ENCODE data around the gene PPA1. TPM values are rescaled to one million over a fixed set of nuclear protein-coding genes. Genes with fewer than 3 reads are reported as not detected.
A peak's percentile ranks its signal among the peaks of the same experiment; 100 is the strongest.

Gene PPA1
- 199 and 254 TPM in 2 replicates for total RNA-seq (2014; rRNA removed; shearing (Covaris generic))

DNA sequence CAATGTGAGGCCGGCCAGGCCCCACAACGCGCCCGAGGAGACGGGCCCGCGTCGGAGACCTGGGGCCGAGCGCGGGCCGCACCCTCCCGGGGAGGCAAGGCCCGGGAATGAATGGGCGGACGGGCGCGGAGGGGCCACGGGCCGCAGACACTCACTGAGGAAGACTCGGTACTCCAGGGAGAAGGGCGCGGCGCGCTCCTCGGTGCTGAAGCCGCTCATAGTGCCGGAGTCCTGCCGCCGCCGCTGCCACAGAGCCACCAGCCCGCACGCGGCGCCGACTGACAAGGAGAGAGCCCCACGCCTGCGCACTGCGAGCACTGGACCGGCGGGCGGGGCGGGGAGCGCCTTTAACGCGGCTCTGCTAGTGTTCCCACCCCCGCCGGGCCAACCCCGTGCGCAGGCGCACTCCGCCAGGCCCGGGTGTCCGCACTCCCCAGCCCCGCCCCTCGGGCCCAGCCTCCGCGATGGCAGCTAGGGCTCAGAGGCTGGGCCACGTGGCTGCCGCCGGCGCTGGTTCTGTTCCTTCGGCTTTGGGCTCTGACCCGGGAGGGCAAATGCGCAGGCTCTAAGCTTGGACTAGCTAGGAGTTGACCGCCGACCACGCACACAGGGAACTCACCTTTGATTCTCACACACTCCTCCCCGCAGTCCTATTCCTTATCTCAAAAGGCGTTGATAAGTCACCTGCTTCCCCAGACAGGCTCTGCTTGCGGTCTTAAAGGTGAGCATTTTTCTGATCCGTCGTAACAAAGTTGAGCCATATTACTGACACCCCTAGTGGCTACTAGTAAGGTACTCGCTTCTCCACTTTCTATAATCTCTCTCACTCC, at the start of gene PPA1:
TSS of gene PPA1 (minus strand) at position 321 of the 830 bp plus-strand sequence. CDS start at position 219, 102 bp downstream.
- peak within 1 kb of the TSS; percentile 74 for H3K4me3 ChIP-seq
- H3K4me1 ChIP-seq (replicated peaks), result peaks cover 11% of the 10 kb centered on the region
- H3K27me3 ChIP-seq (replicated peaks), result no peaks in the 10 kb centered on the region
- H3K27ac ChIP-seq, result peak within 1 kb of the TSS; percentile 41
- peak; percentile 94 to 98 for DNase-seq (ENCODE audit: low read depth in 1 of 2, low spot score in 2 of 2)
- H3K36me3 ChIP-seq, result peaks cover 28% of the 10 kb centered on the region
- no peaks in the 10 kb centered on the region for H3K9me3 ChIP-seq (replicated peaks)

DNA sequence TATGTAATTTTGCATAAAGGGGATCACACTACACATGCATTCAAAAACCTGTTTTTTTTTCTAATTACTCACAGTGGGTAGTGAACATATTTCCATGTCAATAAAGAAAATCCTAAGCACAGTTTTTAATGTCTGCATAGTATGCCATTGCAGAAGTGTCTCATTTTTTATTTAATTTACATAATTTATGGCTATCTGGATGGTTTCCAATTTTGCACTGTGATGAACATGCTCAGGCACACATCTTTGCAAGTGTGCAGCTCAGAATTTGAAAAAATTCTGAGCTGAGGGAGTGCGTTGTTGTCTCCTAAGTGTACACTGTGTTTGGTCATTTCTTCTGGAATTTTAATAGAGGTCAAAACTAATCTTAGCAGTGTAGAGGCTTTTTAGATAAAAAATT, 48.4 kb upstream of the PPA1 start:
- Histone ChIP-seq H3K27ac (no peak overlapping the region), H3K27me3 (replicated peaks) (peaks cover 48% of the 10 kb centered on the region), H3K36me3 (no peaks in the 10 kb centered on the region), H3K4me3 (no peak overlapping the region), H3K4me1 (replicated peaks) (no peaks in the 10 kb centered on the region), H3K9me3 (replicated peaks) (no peaks in the 10 kb centered on the region)
- no peak for DNase-seq (ENCODE audit: low read depth in 1 of 2, low spot score in 2 of 2)

DNA sequence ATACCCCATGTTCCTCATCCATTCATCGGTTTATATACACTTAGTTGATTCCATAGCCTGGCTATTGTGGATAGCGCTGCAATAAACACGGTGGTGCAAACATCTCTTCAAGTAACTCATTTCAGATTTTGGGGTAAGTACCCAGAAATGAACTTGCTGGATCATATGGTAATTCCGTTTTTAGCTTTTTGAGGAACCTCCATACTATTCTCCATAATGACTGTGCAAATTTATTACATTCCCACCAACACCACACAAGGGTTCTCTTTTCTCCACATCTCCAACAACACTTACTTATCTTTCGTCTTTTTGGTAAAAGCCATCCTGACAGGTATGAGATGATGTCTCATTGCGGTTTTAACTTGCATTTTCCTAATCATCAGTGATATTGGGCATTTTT, 46.9 kb upstream of the PPA1 start:
- Histone ChIP-seq H3K9me3 (replicated peaks) (no peaks in the 10 kb centered on the region), H3K36me3 (no peaks in the 10 kb centered on the region), H3K27ac (no peak overlapping the region), H3K4me1 (replicated peaks) (no peaks in the 10 kb centered on the region), H3K4me3 (no peak overlapping the region), H3K27me3 (replicated peaks) (peaks cover 48% of the 10 kb centered on the region)
- DNase-seq (ENCODE audit: low read depth in 1 of 2, low spot score in 2 of 2), result no peak

DNA sequence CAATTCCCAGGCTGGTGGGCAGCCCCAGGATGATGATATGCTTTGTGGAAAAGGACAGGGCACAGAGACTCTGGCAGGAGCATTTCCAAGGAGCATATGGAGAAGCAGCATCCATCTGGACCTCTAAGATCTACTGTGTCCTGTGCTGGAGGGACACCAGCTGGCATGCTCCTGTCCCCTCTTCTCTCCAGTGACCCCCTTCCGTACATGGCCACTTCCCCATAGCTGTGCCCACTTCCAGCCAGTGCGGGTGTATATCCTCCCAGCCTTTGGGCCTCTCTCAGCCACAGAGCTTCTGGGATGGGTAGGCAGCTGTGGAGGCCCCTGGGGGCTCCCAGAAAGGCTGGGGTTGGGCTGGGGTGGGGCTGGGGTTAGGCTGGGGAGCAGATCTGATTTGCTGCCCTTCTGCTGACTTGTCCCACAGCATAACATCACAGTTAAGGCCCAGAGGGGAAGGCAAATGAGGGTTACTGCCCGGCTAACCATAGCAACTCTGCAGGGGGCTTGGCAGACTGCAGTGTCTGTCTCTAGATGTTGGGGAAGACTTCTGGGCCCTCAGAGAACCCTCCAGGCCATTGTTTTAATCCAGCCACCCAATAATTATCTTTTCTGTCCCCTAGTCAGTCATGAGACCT, 44.3 kb upstream of the PPA1 start:
- H3K27me3 ChIP-seq (replicated peaks), result peaks cover 24% of the 10 kb centered on the region
- H3K9me3 ChIP-seq (replicated peaks), result no peaks in the 10 kb centered on the region
- H3K36me3 ChIP-seq, result no peaks in the 10 kb centered on the region
- H3K4me3 ChIP-seq, result no peak overlapping the region
- no peak for DNase-seq (ENCODE audit: low read depth in 1 of 2, low spot score in 2 of 2)
- no peak overlapping the region for H3K27ac ChIP-seq
- H3K4me1 ChIP-seq (replicated peaks), result no peaks in the 10 kb centered on the region

DNA sequence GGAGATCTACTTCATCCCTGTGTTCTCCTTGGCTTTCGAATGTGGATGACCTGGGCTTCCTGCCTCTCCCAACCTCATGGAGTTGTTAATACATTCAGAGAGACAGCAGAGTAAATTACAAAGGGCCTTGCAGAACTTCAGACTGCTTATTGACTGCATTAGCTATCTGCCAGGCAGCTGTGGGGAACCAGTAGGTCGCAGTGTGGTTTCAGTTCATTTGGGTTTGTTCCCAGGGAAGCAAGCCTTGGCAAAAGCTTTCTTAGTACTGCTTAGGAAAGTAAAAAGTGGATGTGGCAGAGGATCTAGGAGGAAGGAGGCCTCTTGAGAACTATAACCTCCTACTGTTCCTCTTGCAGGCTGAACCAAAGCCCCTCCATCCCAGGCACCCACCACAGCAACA, 41.4 kb upstream of the PPA1 start:
- no peak for DNase-seq (ENCODE audit: low read depth in 1 of 2, low spot score in 2 of 2)
- Histone ChIP-seq H3K4me1 (replicated peaks) (no peaks in the 10 kb centered on the region), H3K9me3 (replicated peaks) (no peaks in the 10 kb centered on the region), H3K4me3 (no peak overlapping the region), H3K27me3 (replicated peaks) (no peaks in the 10 kb centered on the region), H3K27ac (no peak overlapping the region), H3K36me3 (no peaks in the 10 kb centered on the region)

DNA sequence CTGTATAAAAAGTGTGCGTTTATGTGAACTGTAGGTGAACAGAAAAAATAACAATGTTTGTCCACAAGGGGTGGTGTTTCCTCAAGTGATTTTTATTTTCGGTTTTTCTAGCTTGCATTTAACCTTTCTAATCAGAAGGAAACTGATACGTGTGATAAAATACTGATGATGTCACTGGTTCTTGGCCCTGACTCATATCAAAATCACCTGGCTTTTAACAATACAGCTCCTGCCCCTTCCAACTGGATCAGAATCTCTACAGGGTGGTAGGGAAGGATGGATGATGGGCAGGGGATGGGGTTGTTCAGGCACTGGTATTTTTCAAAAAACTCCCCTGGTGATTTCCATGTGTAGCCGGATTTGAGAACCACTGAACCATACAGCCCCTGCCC, 39.7 kb upstream of the PPA1 start:
- no peaks in the 10 kb centered on the region for H3K4me1 ChIP-seq (replicated peaks)
- no peaks in the 10 kb centered on the region; the same call in 1 of the 2 replicates for H3K9me3 ChIP-seq (replicated peaks)
- H3K27ac ChIP-seq, result no peak overlapping the region
- DNase-seq (ENCODE audit: low read depth in 1 of 2, low spot score in 2 of 2), result no peak
- H3K4me3 ChIP-seq, result no peak overlapping the region
- H3K36me3 ChIP-seq, result no peaks in the 10 kb centered on the region
- no peaks in the 10 kb centered on the region for H3K27me3 ChIP-seq (replicated peaks)

DNA sequence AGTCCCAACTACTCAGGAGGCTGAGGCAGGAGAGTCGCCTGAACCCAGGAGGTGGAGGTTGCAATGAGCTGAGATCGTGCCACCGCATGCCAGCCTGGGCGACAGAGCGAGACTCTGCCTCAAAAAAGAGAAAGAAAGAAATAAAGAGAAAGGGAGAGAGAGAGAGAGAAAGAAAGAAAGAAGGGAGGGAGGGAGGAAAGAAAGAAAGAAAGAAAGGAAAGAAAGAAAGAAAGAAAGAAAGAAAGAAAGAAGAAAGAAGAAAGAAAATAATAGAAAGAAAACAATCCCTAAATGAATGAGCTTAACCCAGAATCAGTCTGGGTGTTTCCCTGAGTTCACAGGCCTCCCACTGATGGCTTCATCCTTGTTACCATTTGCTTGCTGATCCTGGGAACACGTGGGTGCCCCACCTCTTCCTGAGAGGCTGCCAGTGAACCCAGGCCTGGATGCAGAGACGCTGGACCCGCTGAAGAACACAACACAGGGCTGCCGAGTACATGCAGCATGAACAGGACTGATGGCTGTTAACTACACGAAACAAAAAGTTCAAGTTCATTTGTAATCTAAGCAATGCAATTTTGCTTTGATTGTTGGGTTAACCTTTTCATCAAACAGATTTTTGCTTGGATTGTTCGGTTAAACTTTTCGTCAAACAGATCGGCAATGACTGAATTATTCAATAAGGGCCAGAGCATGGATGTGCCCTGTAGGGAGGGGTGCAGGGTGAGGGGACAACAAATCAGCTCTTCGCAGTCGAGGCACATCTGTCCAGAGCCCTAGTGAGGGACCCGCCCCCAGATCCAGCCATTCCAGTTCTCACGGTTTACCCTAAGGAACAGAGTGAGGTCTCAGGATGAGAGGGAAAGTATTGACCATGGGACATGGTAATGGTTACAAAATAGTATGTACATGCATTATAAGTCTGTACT, 39.0 kb upstream of the PPA1 start:
- no peaks in the 10 kb centered on the region; the same call in 1 of the 2 replicates for H3K9me3 ChIP-seq (replicated peaks)
- H3K4me3 ChIP-seq, result no peak overlapping the region
- no peaks in the 10 kb centered on the region for H3K36me3 ChIP-seq
- peaks cover 6% of the 10 kb centered on the region for H3K4me1 ChIP-seq (replicated peaks)
- DNase-seq (ENCODE audit: low read depth in 1 of 2, low spot score in 2 of 2), result no peak
- H3K27me3 ChIP-seq (replicated peaks), result no peaks in the 10 kb centered on the region
- H3K27ac ChIP-seq, result no peak overlapping the region

DNA sequence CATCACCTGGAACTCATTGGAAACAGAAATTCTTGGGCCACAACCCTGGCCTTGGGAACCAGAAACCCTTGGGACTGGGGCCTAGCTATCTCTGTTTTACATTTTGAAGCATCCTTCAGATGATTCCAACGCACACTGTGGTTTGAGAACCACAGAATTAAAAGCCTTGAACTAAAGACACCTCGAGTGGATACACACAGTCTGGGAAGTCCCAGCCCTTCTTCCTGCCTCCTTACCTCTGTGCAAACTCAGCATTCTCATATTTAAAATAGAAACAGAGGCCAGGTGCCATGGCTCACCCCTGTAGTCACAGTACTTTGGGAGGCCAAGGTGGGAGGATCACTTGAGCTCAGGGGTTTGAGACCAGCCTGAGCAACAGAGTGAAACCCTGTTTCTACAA, 37.7 kb upstream of the PPA1 start:
- Histone ChIP-seq H3K36me3 (no peaks in the 10 kb centered on the region), H3K27me3 (replicated peaks) (no peaks in the 10 kb centered on the region), H3K27ac (no peak overlapping the region), H3K9me3 (replicated peaks) (no peaks in the 10 kb centered on the region; the same call in 1 of the 2 replicates), H3K4me3 (no peak overlapping the region), H3K4me1 (replicated peaks) (peaks cover 14% of the 10 kb centered on the region)
- DNase-seq (ENCODE audit: low read depth in 1 of 2, low spot score in 2 of 2), result no peak

DNA sequence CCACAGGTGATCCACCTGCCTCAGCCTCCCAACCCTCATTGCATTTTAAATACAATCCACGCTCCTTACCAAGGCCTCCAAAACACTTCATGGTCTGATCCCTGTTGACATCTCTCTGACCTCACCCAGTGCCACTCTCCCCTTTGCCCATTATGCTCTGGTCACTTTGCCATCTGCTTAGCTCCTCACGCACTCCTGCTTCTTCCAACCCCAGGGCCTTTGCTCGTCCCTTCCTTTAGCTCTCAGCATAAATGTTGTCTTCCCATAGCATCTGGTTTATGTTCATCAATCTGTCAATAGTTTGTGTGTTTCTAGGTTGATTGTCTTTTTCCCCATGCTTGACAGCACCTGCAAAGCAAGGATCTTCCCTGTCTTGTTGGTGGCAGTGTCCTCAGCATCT, 36.5 kb upstream of the PPA1 start:
- no peak overlapping the region for H3K27ac ChIP-seq
- no peak for DNase-seq (ENCODE audit: low read depth in 1 of 2, low spot score in 2 of 2)
- no peaks in the 10 kb centered on the region; the same call in 1 of the 2 replicates for H3K9me3 ChIP-seq (replicated peaks)
- no peaks in the 10 kb centered on the region for H3K36me3 ChIP-seq
- H3K27me3 ChIP-seq (replicated peaks), result no peaks in the 10 kb centered on the region
- H3K4me1 ChIP-seq (replicated peaks), result peaks cover 14% of the 10 kb centered on the region
- no peak overlapping the region for H3K4me3 ChIP-seq

DNA sequence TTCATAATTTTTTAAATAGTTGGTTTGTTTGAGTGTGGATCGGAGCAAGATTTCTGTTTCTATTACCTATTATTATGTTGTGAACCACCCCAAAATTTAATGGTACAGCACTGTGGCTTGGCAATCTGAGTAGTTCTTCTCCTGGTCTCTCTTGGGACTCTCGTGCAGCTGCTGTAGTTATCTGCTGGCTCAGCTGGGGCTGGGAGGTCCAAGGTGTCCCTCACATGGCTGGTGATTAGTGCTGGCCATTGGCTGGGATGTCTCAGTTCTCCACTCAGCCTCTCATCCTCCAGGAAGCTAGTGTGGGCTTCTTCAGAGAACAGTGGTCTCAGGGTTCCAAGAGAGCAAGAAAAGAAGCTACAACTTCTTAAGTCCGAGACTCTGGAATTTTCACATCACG, 35.1 kb upstream of the PPA1 start:
- DNase-seq (ENCODE audit: low read depth in 1 of 2, low spot score in 2 of 2), result no peak
- Histone ChIP-seq H3K4me3 (no peak overlapping the region), H3K36me3 (no peaks in the 10 kb centered on the region), H3K9me3 (replicated peaks) (no peaks in the 10 kb centered on the region; the same call in 1 of the 2 replicates), H3K27ac (no peak overlapping the region), H3K4me1 (replicated peaks) (peaks cover 18% of the 10 kb centered on the region), H3K27me3 (replicated peaks) (no peaks in the 10 kb centered on the region)

DNA sequence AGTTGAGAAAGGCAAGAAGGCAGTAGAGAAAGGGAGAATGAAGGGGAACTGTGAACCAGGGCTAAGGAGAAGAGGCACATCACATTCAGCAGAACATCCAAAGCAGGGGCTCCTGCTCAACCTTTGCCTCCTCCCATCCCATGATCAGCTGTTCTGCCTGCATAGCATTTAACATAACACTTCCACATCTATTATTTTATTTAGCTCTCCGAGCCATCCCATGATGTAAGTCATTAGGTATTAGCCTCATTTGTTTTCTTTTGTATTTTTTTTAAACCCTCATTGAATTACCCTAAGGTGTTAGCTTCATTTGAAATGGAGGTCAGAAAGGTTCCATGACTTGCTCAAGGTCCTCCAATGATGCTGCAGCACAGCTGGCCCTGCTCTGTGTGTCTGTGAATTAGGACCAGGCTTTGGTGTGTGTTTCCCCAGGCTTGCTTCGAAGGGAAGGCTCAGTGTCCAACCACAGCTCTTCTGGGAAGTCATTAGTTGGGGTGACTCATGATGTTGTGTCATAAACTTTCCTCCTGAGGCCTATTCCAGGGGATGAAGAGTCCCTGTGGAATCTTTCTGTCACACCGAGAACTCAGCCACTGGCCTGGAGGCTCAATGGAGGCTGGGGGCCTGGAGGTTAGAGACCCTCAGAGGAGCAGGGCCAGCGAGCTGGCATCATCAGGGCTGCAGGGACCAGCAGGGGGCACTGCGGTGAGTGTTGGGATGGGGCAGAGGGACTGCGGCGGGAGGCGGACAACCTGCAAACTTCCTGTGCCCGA, 34.1 kb upstream of the PPA1 start:
- peak overlapping the region; percentile 45 for H3K27ac ChIP-seq
- DNase-seq (ENCODE audit: low read depth in 1 of 2, low spot score in 2 of 2), result peak; percentile 74 to 79
- no peaks in the 10 kb centered on the region for H3K27me3 ChIP-seq (replicated peaks)

DNA sequence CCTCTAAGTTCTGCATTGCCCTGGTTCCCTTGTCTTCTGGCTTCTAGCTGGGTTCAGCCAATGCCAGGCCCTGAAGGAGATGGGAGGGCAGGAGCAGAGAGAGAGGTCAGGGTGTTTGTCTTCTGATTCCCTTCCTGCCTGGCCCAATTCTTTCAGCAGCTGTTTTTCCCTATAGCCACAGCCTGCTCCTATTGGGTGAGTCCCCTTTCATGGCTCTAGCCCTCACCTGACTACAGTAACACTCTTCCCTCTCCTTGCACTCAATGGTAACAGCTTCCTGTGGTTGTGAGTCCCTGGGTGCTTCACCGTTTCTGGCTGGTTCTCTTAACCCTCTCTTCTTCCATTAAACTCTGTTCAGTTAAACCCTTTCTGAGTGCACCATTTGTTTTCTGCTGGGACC, 33.5 kb upstream of the PPA1 start:
- H3K27ac ChIP-seq, result peak overlapping the region; percentile 23; the same call in 1 of the 2 replicates
- peaks cover 20% of the 10 kb centered on the region for H3K4me1 ChIP-seq (replicated peaks)
- H3K4me3 ChIP-seq, result no peak overlapping the region
- no peaks in the 10 kb centered on the region; the same call in 1 of the 2 replicates for H3K9me3 ChIP-seq (replicated peaks)
- no peaks in the 10 kb centered on the region for H3K27me3 ChIP-seq (replicated peaks)
- no peak for DNase-seq (ENCODE audit: low read depth in 1 of 2, low spot score in 2 of 2)
- no peaks in the 10 kb centered on the region for H3K36me3 ChIP-seq

More for the DNA sequence above, 34.1 kb upstream of the PPA1 start:
- no peaks in the 10 kb centered on the region; the same call in 1 of the 2 replicates for H3K9me3 ChIP-seq (replicated peaks)
- H3K4me1 ChIP-seq (replicated peaks), result peaks cover 20% of the 10 kb centered on the region
- no peak overlapping the region for H3K4me3 ChIP-seq
- H3K36me3 ChIP-seq, result no peaks in the 10 kb centered on the region

DNA sequence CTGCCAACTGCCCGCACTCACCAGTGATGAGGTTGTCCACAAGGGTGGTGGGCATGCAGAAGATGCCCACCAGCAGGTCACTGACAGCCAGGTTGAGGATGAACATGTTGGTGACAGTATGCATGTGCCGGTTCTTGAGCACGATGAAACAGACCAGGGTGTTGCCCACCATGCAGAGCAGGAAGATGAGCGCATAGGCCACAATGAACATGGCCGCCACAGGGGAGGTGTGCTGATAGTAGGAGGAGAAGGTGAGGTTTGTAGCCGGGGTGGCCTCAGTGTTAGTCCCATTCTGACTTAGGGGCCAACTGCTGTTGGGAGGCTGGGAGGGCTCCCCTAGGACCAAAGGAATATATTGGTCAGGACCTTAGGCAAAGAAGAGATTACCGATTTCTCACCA, 32.8 kb upstream of the PPA1 start:
- H3K27me3 ChIP-seq (replicated peaks), result no peaks in the 10 kb centered on the region
- no peak overlapping the region for H3K4me3 ChIP-seq
- no peaks in the 10 kb centered on the region; the same call in 1 of the 2 replicates for H3K9me3 ChIP-seq (replicated peaks)
- H3K27ac ChIP-seq, result no peak overlapping the region
- peaks cover 20% of the 10 kb centered on the region for H3K4me1 ChIP-seq (replicated peaks)
- no peak for DNase-seq (ENCODE audit: low read depth in 1 of 2, low spot score in 2 of 2)
- H3K36me3 ChIP-seq, result no peaks in the 10 kb centered on the region
